Measurements from ENCODE around the gene VIM.

GRCh38 chr10:17265468-17265867 lies 37.4 kb downstream of the VIM start:
- TF ChIP-seq POLR2AphosphoS5 (IDR thresholded peaks at IDR 0.05; ENCODE audit: low read depth): no peak
- TF ChIP-seq, protein P1, sequence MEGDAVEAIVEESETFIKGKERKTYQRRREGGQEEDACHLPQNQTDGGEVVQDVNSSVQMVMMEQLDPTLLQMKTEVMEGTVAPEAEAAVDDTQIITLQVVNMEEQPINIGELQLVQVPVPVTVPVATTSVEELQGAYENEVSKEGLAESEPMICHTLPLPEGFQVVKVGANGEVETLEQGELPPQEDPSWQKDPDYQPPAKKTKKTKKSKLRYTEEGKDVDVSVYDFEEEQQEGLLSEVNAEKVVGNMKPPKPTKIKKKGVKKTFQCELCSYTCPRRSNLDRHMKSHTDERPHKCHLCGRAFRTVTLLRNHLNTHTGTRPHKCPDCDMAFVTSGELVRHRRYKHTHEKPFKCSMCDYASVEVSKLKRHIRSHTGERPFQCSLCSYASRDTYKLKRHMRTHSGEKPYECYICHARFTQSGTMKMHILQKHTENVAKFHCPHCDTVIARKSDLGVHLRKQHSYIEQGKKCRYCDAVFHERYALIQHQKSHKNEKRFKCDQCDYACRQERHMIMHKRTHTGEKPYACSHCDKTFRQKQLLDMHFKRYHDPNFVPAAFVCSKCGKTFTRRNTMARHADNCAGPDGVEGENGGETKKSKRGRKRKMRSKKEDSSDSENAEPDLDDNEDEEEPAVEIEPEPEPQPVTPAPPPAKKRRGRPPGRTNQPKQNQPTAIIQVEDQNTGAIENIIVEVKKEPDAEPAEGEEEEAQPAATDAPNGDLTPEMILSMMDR (conservative IDR thresholded peaks at IDR 0.05; ENCODE audit: low read depth in 2 of 2): no peak
- no peak for TF ChIP-seq EZH2 (IDR thresholded peaks at IDR 0.05; ENCODE audit: low read depth, unreplicated experiment)
- TF ChIP-seq CREB1 (CRISPR knock-in tag; IDR thresholded peaks at IDR 0.05; ENCODE audit: low read depth): no peak
- no peak for TF ChIP-seq EZH2phosphoT487 (IDR thresholded peaks at IDR 0.05; ENCODE audit: unreplicated experiment)
- TF ChIP-seq JUNB (IDR thresholded peaks at IDR 0.05; ENCODE audit: unreplicated experiment): no peak
- no peak for TF ChIP-seq ZNF114 (CRISPR knock-in tag; IDR thresholded peaks at IDR 0.05)
- TF ChIP-seq NANOG (IDR thresholded peaks at IDR 0.05; ENCODE audit: borderline replicate concordance): no peak
- TF ChIP-seq ETS1 (IDR thresholded peaks at IDR 0.05): no peak
- TF ChIP-seq STAT1 (IDR thresholded peaks at IDR 0.05; ENCODE audit: unreplicated experiment): no peak
- TF ChIP-seq, protein P2, sequence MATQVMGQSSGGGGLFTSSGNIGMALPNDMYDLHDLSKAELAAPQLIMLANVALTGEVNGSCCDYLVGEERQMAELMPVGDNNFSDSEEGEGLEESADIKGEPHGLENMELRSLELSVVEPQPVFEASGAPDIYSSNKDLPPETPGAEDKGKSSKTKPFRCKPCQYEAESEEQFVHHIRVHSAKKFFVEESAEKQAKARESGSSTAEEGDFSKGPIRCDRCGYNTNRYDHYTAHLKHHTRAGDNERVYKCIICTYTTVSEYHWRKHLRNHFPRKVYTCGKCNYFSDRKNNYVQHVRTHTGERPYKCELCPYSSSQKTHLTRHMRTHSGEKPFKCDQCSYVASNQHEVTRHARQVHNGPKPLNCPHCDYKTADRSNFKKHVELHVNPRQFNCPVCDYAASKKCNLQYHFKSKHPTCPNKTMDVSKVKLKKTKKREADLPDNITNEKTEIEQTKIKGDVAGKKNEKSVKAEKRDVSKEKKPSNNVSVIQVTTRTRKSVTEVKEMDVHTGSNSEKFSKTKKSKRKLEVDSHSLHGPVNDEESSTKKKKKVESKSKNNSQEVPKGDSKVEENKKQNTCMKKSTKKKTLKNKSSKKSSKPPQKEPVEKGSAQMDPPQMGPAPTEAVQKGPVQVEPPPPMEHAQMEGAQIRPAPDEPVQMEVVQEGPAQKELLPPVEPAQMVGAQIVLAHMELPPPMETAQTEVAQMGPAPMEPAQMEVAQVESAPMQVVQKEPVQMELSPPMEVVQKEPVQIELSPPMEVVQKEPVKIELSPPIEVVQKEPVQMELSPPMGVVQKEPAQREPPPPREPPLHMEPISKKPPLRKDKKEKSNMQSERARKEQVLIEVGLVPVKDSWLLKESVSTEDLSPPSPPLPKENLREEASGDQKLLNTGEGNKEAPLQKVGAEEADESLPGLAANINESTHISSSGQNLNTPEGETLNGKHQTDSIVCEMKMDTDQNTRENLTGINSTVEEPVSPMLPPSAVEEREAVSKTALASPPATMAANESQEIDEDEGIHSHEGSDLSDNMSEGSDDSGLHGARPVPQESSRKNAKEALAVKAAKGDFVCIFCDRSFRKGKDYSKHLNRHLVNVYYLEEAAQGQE (IDR thresholded peaks at IDR 0.05; ENCODE audit: unreplicated experiment): no peak
- TF ChIP-seq, protein P3, sequence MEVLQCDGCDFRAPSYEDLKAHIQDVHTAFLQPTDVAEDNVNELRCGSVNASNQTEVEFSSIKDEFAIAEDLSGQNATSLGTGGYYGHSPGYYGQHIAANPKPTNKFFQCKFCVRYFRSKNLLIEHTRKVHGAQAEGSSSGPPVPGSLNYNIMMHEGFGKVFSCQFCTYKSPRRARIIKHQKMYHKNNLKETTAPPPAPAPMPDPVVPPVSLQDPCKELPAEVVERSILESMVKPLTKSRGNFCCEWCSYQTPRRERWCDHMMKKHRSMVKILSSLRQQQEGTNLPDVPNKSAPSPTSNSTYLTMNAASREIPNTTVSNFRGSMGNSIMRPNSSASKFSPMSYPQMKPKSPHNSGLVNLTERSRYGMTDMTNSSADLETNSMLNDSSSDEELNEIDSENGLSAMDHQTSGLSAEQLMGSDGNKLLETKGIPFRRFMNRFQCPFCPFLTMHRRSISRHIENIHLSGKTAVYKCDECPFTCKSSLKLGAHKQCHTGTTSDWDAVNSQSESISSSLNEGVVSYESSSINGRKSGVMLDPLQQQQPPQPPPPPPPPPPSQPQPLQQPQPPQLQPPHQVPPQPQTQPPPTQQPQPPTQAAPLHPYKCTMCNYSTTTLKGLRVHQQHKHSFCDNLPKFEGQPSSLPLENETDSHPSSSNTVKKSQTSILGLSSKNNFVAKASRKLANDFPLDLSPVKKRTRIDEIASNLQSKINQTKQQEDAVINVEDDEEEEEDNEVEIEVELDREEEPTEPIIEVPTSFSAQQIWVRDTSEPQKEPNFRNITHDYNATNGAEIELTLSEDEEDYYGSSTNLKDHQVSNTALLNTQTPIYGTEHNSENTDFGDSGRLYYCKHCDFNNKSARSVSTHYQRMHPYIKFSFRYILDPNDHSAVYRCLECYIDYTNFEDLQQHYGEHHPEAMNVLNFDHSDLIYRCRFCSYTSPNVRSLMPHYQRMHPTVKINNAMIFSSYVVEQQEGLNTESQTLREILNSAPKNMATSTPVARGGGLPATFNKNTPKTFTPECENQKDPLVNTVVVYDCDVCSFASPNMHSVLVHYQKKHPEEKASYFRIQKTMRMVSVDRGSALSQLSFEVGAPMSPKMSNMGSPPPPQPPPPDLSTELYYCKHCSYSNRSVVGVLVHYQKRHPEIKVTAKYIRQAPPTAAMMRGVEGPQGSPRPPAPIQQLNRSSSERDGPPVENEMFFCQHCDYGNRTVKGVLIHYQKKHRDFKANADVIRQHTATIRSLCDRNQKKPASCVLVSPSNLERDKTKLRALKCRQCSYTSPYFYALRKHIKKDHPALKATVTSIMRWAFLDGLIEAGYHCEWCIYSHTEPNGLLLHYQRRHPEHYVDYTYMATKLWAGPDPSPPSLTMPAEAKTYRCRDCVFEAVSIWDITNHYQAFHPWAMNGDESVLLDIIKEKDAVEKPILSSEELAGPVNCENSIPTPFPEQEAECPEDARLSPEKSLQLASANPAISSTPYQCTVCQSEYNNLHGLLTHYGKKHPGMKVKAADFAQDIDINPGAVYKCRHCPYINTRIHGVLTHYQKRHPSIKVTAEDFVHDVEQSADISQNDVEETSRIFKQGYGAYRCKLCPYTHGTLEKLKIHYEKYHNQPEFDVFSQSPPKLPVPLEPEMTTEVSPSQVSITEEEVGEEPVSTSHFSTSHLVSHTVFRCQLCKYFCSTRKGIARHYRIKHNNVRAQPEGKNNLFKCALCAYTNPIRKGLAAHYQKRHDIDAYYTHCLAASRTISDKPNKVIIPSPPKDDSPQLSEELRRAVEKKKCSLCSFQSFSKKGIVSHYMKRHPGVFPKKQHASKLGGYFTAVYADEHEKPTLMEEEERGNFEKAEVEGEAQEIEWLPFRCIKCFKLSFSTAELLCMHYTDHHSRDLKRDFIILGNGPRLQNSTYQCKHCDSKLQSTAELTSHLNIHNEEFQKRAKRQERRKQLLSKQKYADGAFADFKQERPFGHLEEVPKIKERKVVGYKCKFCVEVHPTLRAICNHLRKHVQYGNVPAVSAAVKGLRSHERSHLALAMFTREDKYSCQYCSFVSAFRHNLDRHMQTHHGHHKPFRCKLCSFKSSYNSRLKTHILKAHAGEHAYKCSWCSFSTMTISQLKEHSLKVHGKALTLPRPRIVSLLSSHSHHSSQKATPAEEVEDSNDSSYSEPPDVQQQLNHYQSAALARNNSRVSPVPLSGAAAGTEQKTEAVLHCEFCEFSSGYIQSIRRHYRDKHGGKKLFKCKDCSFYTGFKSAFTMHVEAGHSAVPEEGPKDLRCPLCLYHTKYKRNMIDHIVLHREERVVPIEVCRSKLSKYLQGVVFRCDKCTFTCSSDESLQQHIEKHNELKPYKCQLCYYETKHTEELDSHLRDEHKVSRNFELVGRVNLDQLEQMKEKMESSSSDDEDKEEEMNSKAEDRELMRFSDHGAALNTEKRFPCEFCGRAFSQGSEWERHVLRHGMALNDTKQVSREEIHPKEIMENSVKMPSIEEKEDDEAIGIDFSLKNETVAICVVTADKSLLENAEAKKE (CRISPR knock-in tag; IDR thresholded peaks at IDR 0.05): no peak
- TF ChIP-seq ZNF331 (CRISPR knock-in tag; IDR thresholded peaks at IDR 0.05; ENCODE audit: low read depth): no peak
